GM23338 (cell line): ENCODE data around the gene GP1BB. TPM values are rescaled to one million over a fixed set of nuclear protein-coding genes. Genes with fewer than 3 reads are reported as not detected.

ENCODE experiments used
- ATAC-seq: fragments of 200-7000 bp; cut with Tn5 transposase; 3 replicates; pipeline ENCODE4 v1.9.1; 2020
- DNase-seq: peaks from one replicate; pipeline ENCODE4 v3.0.0-alpha.2; 2015; ENCODE audit warnings: low spot score
- H2AFZ ChIP-seq: fragments of 200-600 bp; sonication (generic); 2 replicates; pipeline ENCODE4 v1.8.0; 2016; ENCODE audit warnings: antibody characterized with exemption, mild to moderate bottlenecking, moderate library complexity
- H3F3A ChIP-seq: fragments of 200-600 bp; sonication (generic); replicated peaks from 2 replicates; pipeline ENCODE4 v1.8.0; 2017; ENCODE audit warnings: antibody characterized with exemption, mixed run types, low read depth
- H3K27ac ChIP-seq: fragments of 200-600 bp; sonication (generic); 2 replicates; pipeline ENCODE4 v1.6.1; 2016; ENCODE audit warnings: low read depth
- H3K27me3 ChIP-seq: fragments of 200-600 bp; sonication (generic); 2 replicates; pipeline ENCODE4 v1.8.0; 2016; ENCODE audit warnings: mild to moderate bottlenecking, mixed run types, moderate library complexity; ENCODE audit not compliant: insufficient read depth
- H3K36me3 ChIP-seq: fragments of 200-600 bp; sonication (generic); 2 replicates; pipeline ENCODE4 v1.8.0; 2016; ENCODE audit warnings: mild to moderate bottlenecking; ENCODE audit not compliant: insufficient read depth
- H3K4me1 ChIP-seq: fragments of 200-600 bp; sonication (generic); 2 replicates; pipeline ENCODE4 v1.8.0; 2016; ENCODE audit warnings: mild to moderate bottlenecking, moderate library complexity; ENCODE audit not compliant: insufficient read depth
- H3K4me2 ChIP-seq: fragments of 200-600 bp; sonication (generic); 2 replicates; pipeline ENCODE4 v1.7.1; 2017; ENCODE audit warnings: mixed run types
- H3K4me3 ChIP-seq: fragments of 200-600 bp; sonication (generic); 2 replicates; pipeline ENCODE4 v1.6.1; 2016; ENCODE audit warnings: mixed run types
- H3K79me2 ChIP-seq: fragments of 200-600 bp; sonication (generic); replicated peaks from 2 replicates; pipeline ENCODE4 v1.8.0; 2017; ENCODE audit warnings: mild to moderate bottlenecking; ENCODE audit not compliant: insufficient read depth
- H3K9me2 ChIP-seq: fragments of 200-600 bp; sonication (generic); 2 replicates; pipeline ENCODE4 v1.8.0; 2017; ENCODE audit not compliant: insufficient read depth
- H4K20me1 ChIP-seq: fragments of 200-600 bp; sonication (generic); replicated peaks from 2 replicates; pipeline ENCODE4 v1.8.0; 2017; ENCODE audit warnings: mild to moderate bottlenecking; ENCODE audit not compliant: insufficient read depth
- H3K27ac Mint-ChIP-seq: 2 replicates; pipeline ENCODE4 v1.8.0; 2020; ENCODE audit warnings: inconsistent platforms, mild to moderate bottlenecking, moderate library complexity, mixed read lengths
- H3K27me3 Mint-ChIP-seq: 3 replicates; pipeline ENCODE4 v1.8.0; 2022; ENCODE audit warnings: low read depth, mild to moderate bottlenecking, moderate library complexity, mixed read lengths, inconsistent platforms; ENCODE audit not compliant: insufficient read depth, poor library complexity
- H3K36me3 Mint-ChIP-seq: 3 replicates; pipeline ENCODE4 v1.8.0; 2021; ENCODE audit warnings: low read depth, mild to moderate bottlenecking, inconsistent platforms, moderate library complexity, mixed read lengths
- H3K4me1 Mint-ChIP-seq: 3 replicates; pipeline ENCODE4 v1.8.0; 2020; ENCODE audit warnings: mild to moderate bottlenecking, inconsistent platforms, mixed read lengths
- H3K4me3 Mint-ChIP-seq: 3 replicates; pipeline ENCODE4 v1.8.0; 2021; ENCODE audit warnings: moderate library complexity, mild to moderate bottlenecking, inconsistent platforms, mixed read lengths
- H3K9me3 Mint-ChIP-seq: 3 replicates; pipeline ENCODE4 v1.8.0; 2020; ENCODE audit warnings: moderate library complexity, mild to moderate bottlenecking, inconsistent platforms, mixed read lengths
- ETS1 ChIP-seq: IDR thresholded peaks from 2 replicates; pipeline ENCODE4 v1.6.1; 2016; ENCODE audit warnings: antibody characterized with exemption
- EZH2 ChIP-seq: fragments of 200-600 bp; sonication (generic); IDR thresholded peaks from one replicate; pipeline ENCODE4 v1.8.0; 2017; ENCODE audit warnings: antibody characterized with exemption, mild to moderate bottlenecking, low read depth; ENCODE audit not compliant: unreplicated experiment
- EZH2phosphoT487 ChIP-seq: fragments of 200-600 bp; sonication (generic); IDR thresholded peaks from one replicate; pipeline ENCODE4 v1.8.1; 2018; ENCODE audit warnings: antibody characterized with exemption; ENCODE audit not compliant: unreplicated experiment
- JUNB ChIP-seq: IDR thresholded peaks from one replicate; pipeline ENCODE4 v1.6.1; 2016; ENCODE audit warnings: antibody characterized with exemption; ENCODE audit not compliant: unreplicated experiment
- NANOG ChIP-seq: IDR thresholded peaks from 2 replicates; pipeline ENCODE4 v1.6.1; 2016; ENCODE audit warnings: antibody characterized with exemption, borderline replicate concordance
- REST ChIP-seq: IDR thresholded peaks from one replicate; pipeline ENCODE4 v1.6.1; 2018; ENCODE audit warnings: antibody characterized with exemption; ENCODE audit not compliant: unreplicated experiment
- ZNF114 ChIP-seq: fragments of 250-450 bp; sonication (Bioruptor Pico); IDR thresholded peaks from 2 replicates; pipeline ENCODE4 v1.5.0; 2020; ENCODE audit warnings: mild to moderate bottlenecking, moderate library complexity
- ZNF331 ChIP-seq: fragments of 250-450 bp; sonication (Bioruptor Pico); IDR thresholded peaks from 2 replicates; pipeline ENCODE4 v1.5.0; 2020; ENCODE audit warnings: low read depth, mild to moderate bottlenecking, moderate library complexity
- ZNF462 ChIP-seq: fragments of 250-450 bp; sonication (Bioruptor Pico); IDR thresholded peaks from 2 replicates; pipeline ENCODE4 v1.5.0; 2020; ENCODE audit warnings: mild to moderate bottlenecking, moderate library complexity
- polyA plus RNA-seq: library from polyadenylated mRNA; unstranded; fragments of >200 nt; fragmentation: Nextera tagmentation; extraction: Ambion mirVana; gene quantifications from 2 replicates; pipeline ENCODE4 v1.2.1, GENCODE V29; 2016
- total RNA-seq: library from RNA; depleted of rRNA; stranded (reverse); fragments of >200 nt; shearing (Covaris generic); gene quantifications from 2 replicates; pipeline ENCODE4 v1.2.3, GENCODE V29; 2014

The GP1BB gene
- total and polyA plus RNA-seq, 2 experiments from 2014 or later = 0.53 to 1.3 TPM

GRCh38 chr22:19744350-19745006, 21.1 kb downstream of the GP1BB start:
- H3K36me3 Mint-ChIP-seq = no peaks in the 10 kb centered on the region
- Histone ChIP-seq H2AFZ (no peak overlapping the region), H3K27me3 (no peaks in the 10 kb centered on the region), H3K4me2 (no peak overlapping the region), H3K27ac (no peak overlapping the region), H4K20me1 (no peaks in the 10 kb centered on the region), H3K79me2 (no peaks in the 10 kb centered on the region), H3F3A (no peaks in the 10 kb centered on the region), H3K36me3 (no peaks in the 10 kb centered on the region), H3K4me3 (no peak overlapping the region), H3K4me1 (no peaks in the 10 kb centered on the region), H3K9me2 (no peaks in the 10 kb centered on the region)
- DNase-seq (no peak), ATAC-seq (no peak)
- no peak overlapping the region for H3K27ac Mint-ChIP-seq
- no peaks in the 10 kb centered on the region for H3K9me3 Mint-ChIP-seq
- H3K4me3 Mint-ChIP-seq = no peak overlapping the region
- peaks cover 13% of the 10 kb centered on the region for H3K27me3 Mint-ChIP-seq
- no peak for TF ChIP-seq EZH2phosphoT487
- no peak for TF ChIP-seq ZNF462 (CRISPR knock-in tag)
- TF ChIP-seq ZNF331 = no peak
- TF ChIP-seq REST = no peak
- TF ChIP-seq NANOG = no peak
- TF ChIP-seq ETS1 = no peak
- no peak for TF ChIP-seq EZH2
- no peak for TF ChIP-seq ZNF114 (CRISPR knock-in tag)
- no peak for TF ChIP-seq JUNB
- peaks cover 11% of the 10 kb centered on the region for H3K4me1 Mint-ChIP-seq
